Ascending aorta (tissue), 2 donors: Measurements from ENCODE around the gene KAZN. TPM values are rescaled to one million over a fixed set of nuclear protein-coding genes. Genes with fewer than 3 reads are reported as not detected.

Experiments used
- DNase-seq, 2 donors: peaks; one replicate each; pipeline ENCODE4 v3.0.0-alpha.2; 2019; ENCODE audit warnings: low spot score in 2 of 2
- H3K27ac ChIP-seq, 2 donors: fragments of 200-600 bp; sonication (generic); one replicate each; pipeline ENCODE4 v1.5.1; 2016 to 2017; ENCODE audit warnings: mild to moderate bottlenecking in 1 of 2
- H3K27me3 ChIP-seq: fragments of 200-600 bp; sonication (generic); one replicate; pipeline ENCODE4 v1.5.1; 2017
- H3K36me3 ChIP-seq, 2 donors: fragments of 200-600 bp; sonication (generic); one replicate each; pipeline ENCODE4 v1.5.1; 2016
- H3K4me1 ChIP-seq, 2 donors: fragments of 200-600 bp; sonication (generic); one replicate each; pipeline ENCODE4 v1.5.1; 2016 to 2017; ENCODE audit warnings: mild to moderate bottlenecking in 1 of 2
- H3K4me3 ChIP-seq, 2 donors: fragments of 200-600 bp; sonication (generic); one replicate each; pipeline ENCODE4 v1.5.1; 2016 to 2017; ENCODE audit warnings: mild to moderate bottlenecking in 1 of 2
- H3K9me3 ChIP-seq, 2 donors: fragments of 200-600 bp; sonication (generic); one replicate each; pipeline ENCODE4 v1.5.1; 2016
- CTCF ChIP-seq, 3 experiments: fragments of 200-600 bp in 2 of 3; fragments of 450-650 bp in 1 of 3; sonication (generic) in 2 of 3; IDR thresholded peaks; one replicate each; pipeline ENCODE4 v1.5.1; 2016 to 2019; ENCODE audit warnings: antibody characterized with exemption in 3 of 3, mild to moderate bottlenecking in 1 of 3, moderate library complexity in 1 of 3
- intact Hi-C: fragments of 100-400 bp; cut with DNase I; formaldehyde crosslinking; loops from one replicate; pipeline ENCODE4 v1.15.1; 2023
- total RNA-seq: library from RNA; depleted of rRNA; stranded (reverse); fragments of >200 nt; gene quantifications from one replicate; pipeline ENCODE4 v1.1.0, GENCODE V29; 2016

The KAZN gene
- total RNA-seq, 1 donor from 2014 or later, result 58.5 TPM

- intact Hi-C loops, result no loop called here
- no peak overlapping the region for H3K27ac ChIP-seq
- H3K4me1 ChIP-seq, result no peaks in the 10 kb centered on the region
- TF ChIP-seq CTCF (IDR thresholded peaks at IDR 0.05), result no peak
- no peak overlapping the region for H3K4me3 ChIP-seq
- H3K27me3 ChIP-seq, result no peaks in the 10 kb centered on the region
- no peak for DNase-seq
- peaks cover 0 to 3% of the 10 kb centered on the region in 2 donors for H3K36me3 ChIP-seq
- no peaks in the 10 kb centered on the region for H3K9me3 ChIP-seq
These were observed 511.8 kb downstream of the KAZN start for GRCh38 chr1:15110128-15110866.

- H3K27me3 ChIP-seq, result no peaks in the 10 kb centered on the region
These were observed 512.4 kb downstream of the KAZN start for GRCh38 chr1:15110867-15111230.

GRCh38 chr1:15113146-15113545 lies 514.7 kb downstream of the KAZN start:
- intact Hi-C loops, result no loop called here
- H3K4me3 ChIP-seq, result no peak overlapping the region
- no peaks in the 10 kb centered on the region for H3K9me3 ChIP-seq
- no peaks in the 10 kb centered on the region for H3K27me3 ChIP-seq
- TF ChIP-seq CTCF (IDR thresholded peaks at IDR 0.05), result no peak
- DNase-seq, result no peak
- no peak overlapping the region for H3K27ac ChIP-seq
- H3K4me1 ChIP-seq, result no peaks in the 10 kb centered on the region
- H3K36me3 ChIP-seq, result peaks cover 0 to 3% of the 10 kb centered on the region in 2 donors

More at GRCh38 chr1:15110867-15111230, 512.4 kb downstream of the KAZN start:
- H3K27ac ChIP-seq, result no peak overlapping the region
- DNase-seq, result no peak
- H3K36me3 ChIP-seq, result peaks cover 0 to 3% of the 10 kb centered on the region in 2 donors
- no peaks in the 10 kb centered on the region for H3K4me1 ChIP-seq
- no peak for TF ChIP-seq CTCF (IDR thresholded peaks at IDR 0.05)
- no peaks in the 10 kb centered on the region for H3K9me3 ChIP-seq
- intact Hi-C loops, result no loop called here
- H3K4me3 ChIP-seq, result no peak overlapping the region

GRCh38 chr1:15114884-15115283 lies 516.4 kb downstream of the KAZN start:
- intact Hi-C loops, result no loop called here
- Histone ChIP-seq H3K4me3 (no peak overlapping the region), H3K27ac (no peak overlapping the region), H3K4me1 (no peaks in the 10 kb centered on the region), H3K27me3 (no peaks in the 10 kb centered on the region), H3K36me3 (peaks cover 0 to 3% of the 10 kb centered on the region in 2 donors), H3K9me3 (no peaks in the 10 kb centered on the region)
- TF ChIP-seq CTCF (IDR thresholded peaks at IDR 0.05), result no peak
- no peak for DNase-seq

GRCh38 chr1:15115542-15116330 lies 517.3 kb downstream of the KAZN start:
- intact Hi-C loops, result no loop called here
- Histone ChIP-seq H3K36me3 (peaks cover 0 to 3% of the 10 kb centered on the region in 2 donors), H3K27me3 (no peaks in the 10 kb centered on the region), H3K4me3 (no peak overlapping the region), H3K4me1 (no peaks in the 10 kb centered on the region), H3K9me3 (no peaks in the 10 kb centered on the region), H3K27ac (no peak overlapping the region)
- no peak for DNase-seq
- no peak for TF ChIP-seq CTCF (IDR thresholded peaks at IDR 0.05)
